Skeletal muscle satellite cell (primary cell): ENCODE data around the gene DPM2.

Experiments
- H3K27me3 ChIP-seq: 2 replicates; pipeline ENCODE4 v1.7.0; 2013; ENCODE audit warnings: low read length; ENCODE audit not compliant: control insufficient read depth, insufficient read depth
- H3K36me3 ChIP-seq: 2 replicates; pipeline ENCODE4 v1.7.0; 2013; ENCODE audit warnings: mild to moderate bottlenecking, control low read depth, low read length; ENCODE audit not compliant: insufficient read depth
- H3K4me1 ChIP-seq: 2 replicates; pipeline ENCODE4 v1.7.0; 2013; ENCODE audit warnings: low read length; ENCODE audit not compliant: control insufficient read depth, insufficient read depth
- H3K4me2 ChIP-seq: 2 replicates; pipeline ENCODE4 v1.7.0; 2013; ENCODE audit warnings: mild to moderate bottlenecking, low read length
- H3K4me3 ChIP-seq: 2 replicates; pipeline ENCODE4 v1.7.0; 2013; ENCODE audit warnings: low read length
- H3K9ac ChIP-seq: 2 replicates; pipeline ENCODE4 v1.7.0; 2013; ENCODE audit warnings: mild to moderate bottlenecking, low read depth, low read length, moderate library complexity
- H3K9me3 ChIP-seq: replicated peaks from 2 replicates; pipeline ENCODE4 v1.7.0; 2013; ENCODE audit warnings: mild to moderate bottlenecking, control low read depth, low read length

Gene DPM2

DNA sequence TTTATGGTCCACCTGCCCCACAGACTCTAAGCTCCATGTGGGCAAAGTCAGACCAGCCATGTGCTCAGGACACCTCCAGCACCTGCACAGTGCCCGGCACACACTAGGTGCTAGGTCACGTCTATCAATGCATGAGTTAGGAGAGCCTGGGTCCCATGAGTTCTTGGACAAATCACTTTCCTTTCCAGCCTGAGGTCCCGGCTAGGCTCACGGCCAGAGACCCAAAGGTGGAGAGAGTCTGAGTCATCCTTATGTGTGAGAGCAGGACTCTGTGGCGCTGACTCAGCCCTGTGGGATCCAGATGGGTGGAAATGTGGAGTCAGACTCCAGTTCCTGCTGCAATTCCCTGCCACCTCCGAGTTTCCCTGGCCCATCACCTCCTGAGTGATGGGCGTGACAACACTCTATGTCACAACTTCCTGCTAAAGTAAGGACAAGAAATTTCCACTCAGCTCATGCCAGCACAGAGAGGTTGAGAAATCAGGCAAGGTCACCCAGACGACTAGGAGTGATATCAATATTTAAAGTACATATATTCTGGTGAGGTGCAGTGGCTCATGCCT lies 18.3 kb downstream of the DPM2 start:
- no peaks in the 10 kb centered on the region for H3K9me3 ChIP-seq
- H3K4me3 ChIP-seq: no peak overlapping the region
- H3K4me2 ChIP-seq: peak overlapping the region; percentile 17
- peaks cover 71% of the 10 kb centered on the region for H3K4me1 ChIP-seq
- H3K9ac ChIP-seq: peak overlapping the region; percentile 0
- H3K27me3 ChIP-seq: no peaks in the 10 kb centered on the region
- H3K36me3 ChIP-seq: no peaks in the 10 kb centered on the region

DNA sequence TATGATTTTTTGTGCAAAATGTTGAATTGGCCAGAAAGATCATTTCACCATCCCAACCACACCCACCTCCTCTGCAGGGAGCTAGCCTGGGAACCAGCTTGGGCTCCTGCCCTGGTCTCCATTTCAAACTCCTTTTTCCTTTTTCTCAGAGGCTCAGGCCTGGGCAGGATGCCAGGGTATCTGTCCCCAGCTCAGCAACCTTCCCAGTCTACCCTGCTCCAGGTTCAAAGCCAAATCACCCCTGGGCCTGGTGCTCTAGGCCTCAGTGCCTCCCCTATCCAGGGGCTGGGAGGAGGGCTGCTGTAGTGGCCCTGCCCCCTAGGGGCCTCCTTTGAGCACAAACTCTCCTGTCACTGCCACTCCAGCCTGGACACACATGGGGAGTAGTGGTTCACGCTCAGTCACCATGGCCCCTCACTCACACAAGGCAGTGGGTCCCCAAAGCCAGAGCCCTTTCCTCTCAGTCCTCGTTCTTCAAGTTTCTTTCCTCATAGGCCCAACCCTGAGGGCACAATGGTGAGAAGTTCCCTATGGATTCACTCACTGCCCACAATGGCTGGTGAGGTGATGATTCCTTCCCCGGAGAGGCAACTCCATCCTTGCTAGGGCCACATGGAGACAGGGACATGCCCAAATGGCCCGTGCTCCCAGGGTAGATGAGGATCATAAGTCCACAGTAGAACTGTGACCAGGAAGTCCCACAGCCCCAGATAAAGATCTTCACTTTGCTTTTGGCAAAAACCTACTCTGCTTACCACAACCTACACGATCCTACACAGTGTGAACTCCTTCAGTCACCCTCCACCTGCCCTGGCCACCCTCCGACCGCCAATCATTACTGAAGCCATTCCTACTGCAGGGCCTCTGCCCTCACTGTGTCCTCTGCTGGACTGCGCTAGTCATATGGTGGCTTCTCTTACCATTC lies 19.2 kb downstream of the DPM2 start:
- Histone ChIP-seq H3K36me3 (no peaks in the 10 kb centered on the region), H3K4me3 (no peak overlapping the region), H3K9me3 (no peaks in the 10 kb centered on the region), H3K27me3 (no peaks in the 10 kb centered on the region), H3K4me2 (peak overlapping the region; percentile 17), H3K4me1 (peaks cover 65% of the 10 kb centered on the region), H3K9ac (peak overlapping the region; percentile 0)

DNA sequence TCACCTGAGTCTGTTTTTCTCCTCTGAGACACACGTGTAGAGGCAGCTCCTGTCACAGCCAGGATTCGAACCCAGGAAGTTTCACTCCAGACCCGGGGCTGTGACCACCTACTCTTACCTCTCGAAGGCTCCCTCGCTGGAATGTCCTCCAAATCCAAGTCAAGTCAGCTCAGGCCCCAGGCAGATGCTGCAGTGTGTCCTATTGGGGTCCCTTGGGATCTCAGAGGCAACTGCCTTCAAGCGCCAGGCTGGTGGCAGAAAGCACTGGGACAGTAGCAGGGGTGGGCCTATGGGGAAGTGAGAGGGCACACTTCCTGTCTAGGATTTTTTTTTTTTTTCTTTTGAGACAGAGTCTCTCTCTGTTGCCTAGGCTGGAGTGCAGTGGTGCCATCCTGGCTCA lies 20.1 kb downstream of the DPM2 start:
- Histone ChIP-seq H3K4me3 (no peak overlapping the region), H3K27me3 (no peaks in the 10 kb centered on the region), H3K9ac (peak overlapping the region; percentile 74), H3K4me1 (peaks cover 60% of the 10 kb centered on the region), H3K9me3 (no peaks in the 10 kb centered on the region), H3K36me3 (peaks cover 5% of the 10 kb centered on the region), H3K4me2 (peak overlapping the region; percentile 80)

DNA sequence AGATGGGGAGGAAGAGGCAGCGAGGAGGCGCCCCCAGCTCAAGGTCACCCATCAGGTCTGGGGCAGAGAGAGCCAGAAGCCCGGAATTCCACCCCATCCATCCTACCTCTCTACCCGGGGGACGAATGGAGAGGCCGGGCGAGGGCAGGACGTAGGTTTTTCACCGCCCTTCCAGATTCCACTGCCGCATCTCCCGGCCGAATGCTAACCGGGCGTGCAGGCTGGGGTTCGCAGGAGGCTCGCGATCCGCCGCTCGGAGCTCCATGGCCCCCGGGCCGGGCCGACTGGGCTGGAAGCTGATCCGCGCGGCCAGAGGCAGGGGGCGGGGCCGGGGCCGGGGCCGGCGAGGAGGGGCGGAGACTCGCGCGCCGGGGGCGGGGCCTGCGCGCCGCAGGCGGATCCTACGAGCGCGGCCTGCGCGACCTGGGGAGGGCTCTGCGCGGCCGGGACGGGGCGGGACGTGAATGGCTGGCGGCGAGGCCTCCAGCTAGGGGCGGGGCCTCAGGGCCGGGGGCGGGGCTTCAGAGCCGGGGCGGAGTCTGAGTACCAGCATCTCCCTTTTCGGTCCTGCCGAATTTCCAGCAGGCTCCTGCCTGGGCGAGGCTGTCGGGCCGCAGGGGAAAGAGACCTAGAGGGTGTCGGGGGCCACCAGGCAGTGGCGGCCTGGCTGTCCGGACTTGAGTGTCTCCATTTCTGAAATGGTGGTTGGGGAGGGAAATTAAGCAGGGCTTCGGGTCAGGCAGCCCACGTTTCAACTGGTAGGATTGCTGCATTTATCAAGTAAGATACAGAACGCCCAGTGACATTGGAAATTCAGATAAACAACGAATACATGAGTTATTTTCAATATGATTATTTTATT lies 20.7 kb downstream of the DPM2 start, which contains the start of gene ST6GALNAC4:
Gene ST6GALNAC4 (minus strand): TSS at position 322 of the 862 bp plus-strand sequence. CDS start 622 bp downstream, outside the sequence.
- H3K4me3 ChIP-seq: peak within 1 kb of the TSS; percentile 89
- no peaks in the 10 kb centered on the region for H3K27me3 ChIP-seq
- peak within 1 kb of the TSS; percentile 84 for H3K9ac ChIP-seq
- no peaks in the 10 kb centered on the region for H3K9me3 ChIP-seq
- peaks cover 12% of the 10 kb centered on the region for H3K36me3 ChIP-seq
- peak within 1 kb of the TSS; percentile 100 for H3K4me2 ChIP-seq
- peaks cover 58% of the 10 kb centered on the region for H3K4me1 ChIP-seq

DNA sequence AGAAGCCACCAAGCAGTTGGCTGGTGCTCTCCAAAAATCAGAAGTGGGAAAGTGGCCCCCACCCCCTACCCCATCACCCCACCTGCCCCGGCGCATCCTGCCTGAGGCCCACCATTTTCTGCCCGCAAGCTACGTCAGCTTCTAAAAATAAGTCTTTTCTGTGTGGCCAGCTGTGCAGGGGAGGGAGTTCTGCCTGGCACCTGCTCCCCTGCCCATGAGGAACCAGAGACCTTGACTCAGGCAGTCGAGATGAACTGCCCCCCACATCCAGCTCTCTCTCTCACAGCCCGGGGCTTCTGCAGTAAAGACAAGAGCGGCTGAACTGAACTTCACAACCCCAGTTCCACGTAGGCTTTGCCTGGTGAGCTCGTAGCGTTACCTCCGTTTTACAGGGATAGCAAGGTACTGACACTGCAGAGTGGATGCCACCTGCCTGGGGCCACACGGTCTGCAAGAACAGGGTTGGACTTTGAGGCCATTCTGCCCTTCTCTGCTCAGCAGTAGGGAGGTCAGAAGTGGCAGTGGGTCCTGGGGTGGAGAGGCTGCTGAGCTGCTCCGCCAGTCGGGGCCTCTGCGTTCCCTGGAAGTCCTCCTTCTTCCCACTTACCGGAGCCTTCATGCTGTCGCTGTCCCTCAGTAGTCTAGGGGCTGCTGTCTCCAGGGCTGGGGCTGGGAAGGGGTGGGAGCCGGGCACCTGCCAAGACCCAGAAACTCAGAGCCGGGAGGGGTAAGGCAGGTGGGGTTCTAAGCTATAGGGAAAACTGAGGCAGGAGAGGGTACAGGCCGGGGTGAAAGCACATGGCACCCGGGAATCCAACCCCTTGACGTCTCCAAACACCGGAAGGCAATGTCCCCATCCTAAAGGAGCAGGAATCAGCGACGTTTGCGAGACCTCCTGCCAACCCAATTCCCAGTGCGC lies 21.6 kb downstream of the DPM2 start:
- Histone ChIP-seq H3K36me3 (peaks cover 16% of the 10 kb centered on the region), H3K4me2 (peak overlapping the region; percentile 100), H3K27me3 (no peaks in the 10 kb centered on the region), H3K9me3 (no peaks in the 10 kb centered on the region), H3K4me3 (peak overlapping the region; percentile 89), H3K4me1 (peaks cover 51% of the 10 kb centered on the region), H3K9ac (peak overlapping the region; percentile 84)

DNA sequence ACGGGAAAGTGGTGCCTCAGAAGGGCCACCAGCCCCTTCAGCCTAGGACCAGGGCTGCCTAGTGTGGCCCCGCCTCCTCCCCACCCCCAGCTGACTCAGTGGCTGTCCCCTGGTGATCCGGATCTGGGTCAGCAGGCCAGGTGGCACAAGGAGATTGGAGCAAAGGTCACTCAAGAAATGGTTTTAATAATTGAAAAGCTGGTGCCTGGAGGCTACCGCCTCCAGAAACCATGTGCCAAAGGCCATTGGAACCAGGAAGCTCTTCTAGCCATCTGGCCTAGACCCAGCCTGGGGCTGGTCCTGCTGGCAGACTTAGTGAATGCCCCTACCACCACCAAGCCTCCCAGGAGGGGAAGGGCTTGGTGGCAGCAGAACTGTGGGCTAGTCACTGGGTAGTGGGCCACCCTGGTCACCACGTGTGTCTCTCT lies 22.3 kb downstream of the DPM2 start:
- peaks cover 17% of the 10 kb centered on the region for H3K36me3 ChIP-seq

DNA sequence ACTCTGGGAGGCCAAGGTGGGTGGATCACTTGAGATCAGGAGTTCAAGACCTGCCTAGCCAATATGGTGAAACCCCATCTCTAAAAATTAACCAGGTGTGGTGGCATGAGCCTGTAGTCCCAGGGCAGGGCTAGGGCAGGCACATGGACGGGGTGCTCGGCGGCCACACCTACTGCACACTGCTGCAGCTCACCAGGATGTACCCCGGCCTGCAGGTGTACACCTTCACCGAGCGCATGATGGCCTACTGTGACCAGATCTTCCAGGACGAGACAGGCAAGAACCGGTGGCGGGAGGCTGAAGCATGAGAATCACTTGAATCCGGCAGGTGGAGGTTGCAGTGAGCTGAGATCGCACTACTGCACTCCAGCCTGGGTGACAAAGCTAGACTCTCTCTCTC lies 24.0 kb downstream of the DPM2 start:
- Histone ChIP-seq H3K9ac (no peak overlapping the region), H3K4me1 (peaks cover 35% of the 10 kb centered on the region), H3K4me2 (no peak overlapping the region), H3K9me3 (no peaks in the 10 kb centered on the region), H3K4me3 (no peak overlapping the region), H3K36me3 (peaks cover 24% of the 10 kb centered on the region), H3K27me3 (no peaks in the 10 kb centered on the region)

More for the DNA sequence above, 22.3 kb downstream of the DPM2 start:
- H3K9me3 ChIP-seq: no peaks in the 10 kb centered on the region
- no peak overlapping the region for H3K9ac ChIP-seq
- H3K4me1 ChIP-seq: peaks cover 51% of the 10 kb centered on the region
- no peak overlapping the region for H3K4me3 ChIP-seq
- H3K27me3 ChIP-seq: no peaks in the 10 kb centered on the region
- H3K4me2 ChIP-seq: peak overlapping the region; percentile 100

DNA sequence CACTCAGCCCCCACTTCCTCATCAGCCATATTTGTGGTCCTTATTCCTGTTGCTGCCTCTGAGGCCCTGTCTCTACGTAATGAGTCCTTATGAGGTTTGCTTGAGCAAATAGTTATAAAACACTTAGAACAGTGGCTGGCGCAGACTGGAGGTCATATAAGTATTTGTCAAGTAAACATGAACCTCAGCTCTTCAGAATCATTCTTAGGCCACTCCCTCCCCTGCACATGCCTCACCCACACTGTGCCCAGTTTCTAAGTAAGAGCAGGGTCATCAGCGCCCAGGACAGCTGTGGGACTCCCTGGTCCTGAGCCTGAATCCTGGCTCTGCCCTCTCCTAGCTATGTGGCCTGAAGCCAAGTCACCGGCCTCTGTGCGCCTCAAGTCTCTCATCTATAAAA lies 24.8 kb downstream of the DPM2 start:
- H3K4me3 ChIP-seq: no peak overlapping the region
- peaks cover 24% of the 10 kb centered on the region for H3K36me3 ChIP-seq
- H3K9ac ChIP-seq: no peak overlapping the region
- H3K4me1 ChIP-seq: peaks cover 27% of the 10 kb centered on the region
- H3K27me3 ChIP-seq: no peaks in the 10 kb centered on the region
- H3K9me3 ChIP-seq: no peaks in the 10 kb centered on the region
- no peak overlapping the region for H3K4me2 ChIP-seq

DNA sequence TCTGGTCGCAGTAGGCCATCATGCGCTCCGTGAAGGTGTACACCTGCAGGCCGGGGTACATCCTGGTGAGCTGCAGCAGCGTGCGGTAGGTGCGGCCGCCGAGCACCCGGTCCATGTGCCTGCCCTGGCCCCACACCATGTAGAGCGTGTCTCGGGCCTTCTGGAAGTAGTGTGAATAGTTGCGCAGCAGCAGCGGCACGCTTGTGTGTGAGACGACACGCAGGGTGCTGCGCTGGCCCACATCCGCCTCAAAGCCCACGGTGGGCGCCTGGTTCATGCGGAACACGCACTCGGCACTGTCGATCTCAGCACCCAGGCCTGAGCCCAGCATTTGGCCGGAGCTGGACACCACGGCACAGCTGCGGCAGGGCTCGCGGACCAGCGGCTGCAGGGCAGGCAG lies 25.4 kb downstream of the DPM2 start:
- Histone ChIP-seq H3K36me3 (peaks cover 24% of the 10 kb centered on the region), H3K9ac (no peak overlapping the region), H3K9me3 (no peaks in the 10 kb centered on the region), H3K27me3 (no peaks in the 10 kb centered on the region), H3K4me2 (no peak overlapping the region), H3K4me1 (peaks cover 23% of the 10 kb centered on the region), H3K4me3 (no peak overlapping the region)

DNA sequence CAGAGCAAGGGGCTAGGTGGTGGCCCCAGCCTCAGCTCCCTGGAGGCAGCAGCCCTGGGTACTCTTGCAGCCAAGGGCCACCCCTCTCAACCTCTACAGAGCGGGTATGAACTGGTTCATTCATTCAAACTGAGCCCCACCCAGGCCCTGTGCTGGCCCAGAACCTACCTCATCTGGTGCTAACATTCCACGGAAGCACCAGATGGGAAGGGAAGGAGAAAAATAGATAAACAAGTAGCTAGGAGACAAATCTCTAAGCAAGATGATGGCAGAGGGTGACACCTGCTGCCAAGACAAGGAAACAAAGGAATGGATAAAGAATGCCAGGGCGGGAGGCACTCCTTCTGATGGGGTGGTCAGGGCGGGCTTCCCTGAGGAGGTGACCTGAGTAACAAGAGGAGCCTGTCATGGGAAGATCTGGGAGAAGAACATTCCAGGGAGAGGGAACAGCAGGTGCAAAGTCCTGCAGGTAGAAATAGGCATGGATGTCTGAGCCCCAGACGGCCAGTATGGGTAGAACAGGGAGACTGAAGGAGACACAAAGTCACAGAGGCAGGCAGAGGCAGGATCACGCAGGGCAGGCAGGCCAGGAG lies 26.9 kb downstream of the DPM2 start:
- Histone ChIP-seq H3K36me3 (peaks cover 24% of the 10 kb centered on the region), H3K27me3 (no peaks in the 10 kb centered on the region), H3K4me2 (no peak overlapping the region), H3K4me3 (no peak overlapping the region), H3K4me1 (peaks cover 24% of the 10 kb centered on the region), H3K9me3 (no peaks in the 10 kb centered on the region), H3K9ac (no peak overlapping the region)
